ENCODE measurements around the gene PRPF40A.

The PRPF40A gene

GRCh38 chr2:152716805-152717227, 445 bp downstream of the PRPF40A start:
- no peak for DNase-seq

- peak; percentile 54 for DNase-seq
Measured at GRCh38 chr2:152715854-152716428, 1.3 kb downstream of the PRPF40A start.

GRCh38 chr2:152715112-152715511, 2.1 kb downstream of the PRPF40A start:
- DNase-seq, result no peak

GRCh38 chr2:152710713-152711112, 6.5 kb downstream of the PRPF40A start:
- DNase-seq, result no peak

- DNase-seq, result no peak
Measured at GRCh38 chr2:152708742-152709141, 8.5 kb downstream of the PRPF40A start.

- no peak for DNase-seq
Measured at GRCh38 chr2:152706477-152707021, 10.7 kb downstream of the PRPF40A start.

GRCh38 chr2:152701198-152701597, 16.1 kb downstream of the PRPF40A start:
- DNase-seq, result no peak

- DNase-seq, result no peak
Measured at GRCh38 chr2:152696476-152696875, 20.8 kb downstream of the PRPF40A start.

GRCh38 chr2:152695763-152696162, 21.5 kb downstream of the PRPF40A start:
- no peak for DNase-seq

GRCh38 chr2:152694161-152694661, 23.1 kb downstream of the PRPF40A start:
- no peak for DNase-seq

GRCh38 chr2:152693033-152693432, 24.2 kb downstream of the PRPF40A start:
- DNase-seq, result no peak

- DNase-seq, result no peak
Measured at GRCh38 chr2:152686321-152686720, 30.9 kb downstream of the PRPF40A start.

- no peak for DNase-seq
Measured at GRCh38 chr2:152683400-152683799, 33.9 kb downstream of the PRPF40A start.

- peak; percentile 30 for DNase-seq
Measured at GRCh38 chr2:152682663-152683062, 34.6 kb downstream of the PRPF40A start.

- DNase-seq, result no peak
Measured at GRCh38 chr2:152678808-152679207, 38.5 kb downstream of the PRPF40A start.

- no peak for DNase-seq
Measured at GRCh38 chr2:152676461-152676860, 40.8 kb downstream of the PRPF40A start.

- no peak for DNase-seq
Measured at GRCh38 chr2:152674334-152674733, 42.9 kb downstream of the PRPF40A start.

GRCh38 chr2:152664725-152665124, 52.5 kb downstream of the PRPF40A start:
- no peak for DNase-seq

- no peak for DNase-seq
Measured at GRCh38 chr2:152661076-152661475, 56.2 kb downstream of the PRPF40A start.

GRCh38 chr2:152658221-152658620, 59.0 kb downstream of the PRPF40A start:
- no peak for DNase-seq

- no peak for DNase-seq
Measured at GRCh38 chr2:152657043-152657442, 60.2 kb downstream of the PRPF40A start.

GRCh38 chr2:152655880-152656279, 61.4 kb downstream of the PRPF40A start:
- DNase-seq, result no peak

- DNase-seq, result no peak
Measured at GRCh38 chr2:152651834-152652233, 65.4 kb downstream of the PRPF40A start.

GRCh38 chr2:152650768-152651371, 66.4 kb downstream of the PRPF40A start:
- DNase-seq, result no peak

GRCh38 chr2:152649997-152650396, 67.3 kb downstream of the PRPF40A start:
- DNase-seq, result no peak

All from eye (tissue), 1 donor.